ENCODE measurements around the gene SRRM5. TPM values are rescaled to one million over a fixed set of nuclear protein-coding genes. Genes with fewer than 3 reads are reported as not detected.
A peak's percentile ranks its signal among the peaks of the same experiment; 100 is the strongest.
"Not testable (repeated sequence)": the region's sequence is repeated elsewhere in the genome, so short reads cannot be mapped to it uniquely, and the experiment has no call there.

Gene SRRM5
- total and polyA plus RNA-seq, 2 of the 4 experiments (the other 2 are of a cell fraction), result 0.10 TPM; not detected in 1

DNA sequence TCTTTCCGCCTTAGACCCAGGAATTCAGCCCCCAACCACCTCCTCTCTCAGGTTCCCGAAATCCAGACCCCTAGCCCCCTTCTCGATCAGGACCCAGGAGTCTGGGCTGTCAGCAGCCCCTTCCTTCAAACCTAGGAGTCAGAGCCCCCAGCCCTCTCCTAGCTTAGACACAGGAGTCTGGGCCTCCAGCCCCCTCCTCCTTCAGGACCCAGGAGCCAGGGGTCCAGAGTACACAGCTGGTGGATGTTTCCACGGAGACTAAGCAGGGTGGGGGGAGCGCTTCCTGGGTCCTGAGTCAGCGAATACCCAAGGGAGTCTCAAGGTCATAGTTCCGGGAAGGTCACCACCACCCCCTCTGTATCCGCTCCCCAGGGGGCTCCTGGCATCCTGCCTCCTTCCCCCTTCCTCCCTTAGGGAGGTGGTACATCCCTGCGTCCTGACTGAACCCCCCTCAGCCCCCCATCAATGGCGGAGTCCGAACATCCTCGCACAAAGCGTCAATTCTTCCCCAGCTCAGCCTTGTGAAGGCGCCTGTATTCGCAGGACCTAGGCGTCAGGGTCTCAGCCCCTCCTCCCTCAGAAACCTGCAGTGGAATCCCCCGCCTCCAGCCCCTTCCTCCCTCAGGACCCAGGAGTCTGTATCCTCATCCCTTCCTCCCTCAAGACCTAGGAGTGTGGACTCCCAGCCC is 23.1 kb downstream of the SRRM5 start:
- TF ChIP-seq MAFK (IDR thresholded peaks at IDR 0.05; ENCODE audit: low read depth, low read length) (peak; percentile 75), RAD21 (IDR thresholded peaks at IDR 0.05; ENCODE audit: low read length) (no peak), MXI1 (IDR thresholded peaks at IDR 0.05; ENCODE audit: borderline replicate concordance, low read depth, low read length) (no peak)
- Histone ChIP-seq H2AFZ (replicated peaks; ENCODE audit: low read length, poor library complexity) (peak overlapping the region; percentile 73), H3K4me3 (ENCODE audit: insufficient read depth, low read depth, low read length) (no peak overlapping the region), H3K23ac (ENCODE audit: low read depth, low read length) (no peak overlapping the region), H3K14ac (replicated peaks; ENCODE audit: low read depth, low read length) (no peak overlapping the region), H2BK5ac (ENCODE audit: low read depth, low read length, poor library complexity, severe bottlenecking) (no peak overlapping the region), H3K4me1 (ENCODE audit: control insufficient read depth, insufficient read depth, low read length) (peaks cover 5% of the 10 kb centered on the region; the same call in 1 of the 2 replicates), H3K18ac (ENCODE audit: low read depth, low read length) (no peak overlapping the region), H3K36me3 (ENCODE audit: control insufficient read depth, insufficient read depth, low read length) (no peaks in the 10 kb centered on the region), H3K9me3 (ENCODE audit: control insufficient read depth, insufficient read depth, low read length) (no peaks in the 10 kb centered on the region), H4K91ac (ENCODE audit: insufficient read depth, low read depth, low read length) (no peak overlapping the region), H3K4ac (ENCODE audit: low read depth, low read length) (no peak overlapping the region), H3K56ac (ENCODE audit: extremely low read depth, insufficient read depth, low read length) (no peak overlapping the region), H2BK120ac (ENCODE audit: low read depth, low read length) (no peak overlapping the region; the same call in 1 of the 2 replicates), H3K79me1 (ENCODE audit: low read depth in 1 of 2, low read length in 2 of 2) (no peaks in the 10 kb centered on the region), H3K9ac (ENCODE audit: low read depth, low read length) (no peak overlapping the region), H4K5ac (ENCODE audit: low read depth, low read length) (peak overlapping the region; percentile 35; the same call in 1 of the 2 replicates), H4K20me1 (ENCODE audit: insufficient read depth, low read length) (no peaks in the 10 kb centered on the region), H2BK15ac (ENCODE audit: low read depth, low read length) (no peak overlapping the region), H2AK5ac (ENCODE audit: low read depth, low read length) (no peak overlapping the region; the same call in 1 of the 2 replicates), H2AK9ac (replicated peaks; ENCODE audit: low read depth, low read length, poor library complexity) (peak overlapping the region; percentile 74), H3K27ac (ENCODE audit: insufficient read depth, low read length) (no peak overlapping the region), H2BK20ac (ENCODE audit: low read depth, low read length) (no peak overlapping the region), H4K8ac (ENCODE audit: low read depth in 2 of 2, low read length in 2 of 2) (peak overlapping the region; percentile 2 to 78; a peak in 2 of 4 replicates), H3K27me3 (ENCODE audit: control insufficient read depth, insufficient read depth, low read length) (peaks cover 30% of the 10 kb centered on the region), H3K4me2 (ENCODE audit: low read depth, low read length) (peak overlapping the region; percentile 55; the same call in 1 of the 2 replicates), H3K9me1 (ENCODE audit: insufficient read depth, low read length) (no peaks in the 10 kb centered on the region)
- CTCF ChIA-PET, result no interaction called here
- peak; percentile 43 for ATAC-seq (ENCODE audit: low read depth)
- dilution Hi-C loops (cut with HindIII; ENCODE audit: low sequenced_read_pairs, unreplicated experiment), result no loop called here
- BruUV-seq (replicated peaks), result no TSS peak
- no peak for DNase-seq
- POLR2A ChIA-PET (ENCODE audit: unreplicated experiment), result no interaction called here
- in situ Hi-C loops (cut with MboI; ENCODE audit: low sequenced_read_pairs), result no loop called here
- 22% methylated on average over 6 of the region's 17 CpGs; no CpG with 5 or more reads in 1 of the 2 experiments for WGBS, 2 experiments (ENCODE audit: extremely low coverage in 2 of 2, insufficient read length in 1 of 2)
- intact Hi-C loops (cut with micrococcal nuclease), result no loop called here

DNA sequence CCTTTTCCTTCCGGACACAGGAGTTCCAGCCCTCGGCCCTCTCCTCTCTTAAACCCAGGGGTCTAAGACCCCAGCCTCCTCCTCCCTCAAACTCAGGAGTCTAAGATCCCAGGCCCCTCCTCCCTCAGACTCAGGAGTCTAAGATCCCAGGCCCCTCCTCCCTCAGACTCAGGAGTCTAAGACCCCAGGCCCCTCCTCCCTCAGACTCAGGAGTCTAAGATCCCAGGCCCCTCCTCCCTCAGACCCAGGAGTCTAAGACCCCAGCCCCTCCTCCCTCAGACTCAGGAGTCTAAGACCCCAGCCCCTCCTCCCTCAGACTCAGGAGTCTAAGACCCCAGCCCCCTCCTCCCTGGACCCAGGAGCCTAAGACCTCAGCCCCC is 23.7 kb downstream of the SRRM5 start:
- H3K18ac ChIP-seq (ENCODE audit: low read depth, low read length); in situ Hi-C loops (cut with MboI; ENCODE audit: low sequenced_read_pairs); H3K27ac ChIP-seq (ENCODE audit: insufficient read depth, low read length); H3K79me1 ChIP-seq (ENCODE audit: low read depth in 1 of 2, low read length in 2 of 2); H2AK5ac ChIP-seq (ENCODE audit: low read depth, low read length); H4K20me1 ChIP-seq (ENCODE audit: insufficient read depth, low read length); H2AFZ ChIP-seq (replicated peaks; ENCODE audit: low read length, poor library complexity); H3K56ac ChIP-seq (ENCODE audit: extremely low read depth, insufficient read depth, low read length); H4K91ac ChIP-seq (ENCODE audit: insufficient read depth, low read depth, low read length); H3K9me3 ChIP-seq (ENCODE audit: control insufficient read depth, insufficient read depth, low read length); BruUV-seq (replicated peaks); H4K5ac ChIP-seq (ENCODE audit: low read depth, low read length); H2BK20ac ChIP-seq (ENCODE audit: low read depth, low read length); H3K36me3 ChIP-seq (ENCODE audit: control insufficient read depth, insufficient read depth, low read length); H2BK5ac ChIP-seq (ENCODE audit: low read depth, low read length, poor library complexity, severe bottlenecking); H3K4me3 ChIP-seq (ENCODE audit: insufficient read depth, low read depth, low read length); H3K9me1 ChIP-seq (ENCODE audit: insufficient read depth, low read length); intact Hi-C loops (cut with micrococcal nuclease); H3K14ac ChIP-seq (replicated peaks; ENCODE audit: low read depth, low read length); H3K23ac ChIP-seq (ENCODE audit: low read depth, low read length); ATAC-seq (ENCODE audit: low read depth); POLR2A ChIA-PET (ENCODE audit: unreplicated experiment); CTCF ChIA-PET; H3K4me2 ChIP-seq (ENCODE audit: low read depth, low read length); H2AK9ac ChIP-seq (replicated peaks; ENCODE audit: low read depth, low read length, poor library complexity); H2BK120ac ChIP-seq (ENCODE audit: low read depth, low read length); H3K4me1 ChIP-seq (ENCODE audit: control insufficient read depth, insufficient read depth, low read length); dilution Hi-C loops (cut with HindIII; ENCODE audit: low sequenced_read_pairs, unreplicated experiment); H3K9ac ChIP-seq (ENCODE audit: low read depth, low read length); H2BK15ac ChIP-seq (ENCODE audit: low read depth, low read length); DNase-seq; H3K4ac ChIP-seq (ENCODE audit: low read depth, low read length): not testable (repeated sequence)
- 28% methylated on average over 2 of the region's 2 CpGs; no CpG with 5 or more reads in 1 of the 2 experiments for WGBS, 2 experiments (ENCODE audit: extremely low coverage in 2 of 2, insufficient read length in 1 of 2)
- Histone ChIP-seq H4K8ac (ENCODE audit: low read depth in 2 of 2, low read length in 2 of 2) (0 out of 4 replicates have a peak overlapping the region, but pooled peaks of 1 of the 2 experiments have one; percentile 2), H3K27me3 (ENCODE audit: control insufficient read depth, insufficient read depth, low read length) (peaks cover 36% of the 10 kb centered on the region)
